ENCODE measurements around the gene LTA4H.

GRCh38 chr12:96047229-96048211, 12.1 kb upstream of the LTA4H start:
- TF ChIP-seq CTCF (conservative IDR thresholded peaks at IDR 0.05; ENCODE audit: low read length) (no peak), EZH2phosphoT487 (IDR thresholded peaks at IDR 0.05; ENCODE audit: borderline replicate concordance) (no peak)

Measured in Loucy (cell line).